Uterus (tissue), 2 donors: ENCODE data around the gene DBNL.

ENCODE experiments used
- CTCF ChIP-seq, 4 experiments: fragments of 200-600 bp in 2 of 4; fragments of 450-650 bp in 2 of 4; sonication (generic) in 2 of 4; IDR thresholded peaks; one replicate each; pipeline ENCODE4 v1.5.1; 2016 to 2019; ENCODE audit warnings: antibody characterized with exemption in 4 of 4, mild to moderate bottlenecking in 2 of 4, moderate library complexity in 1 of 4
- POLR2A ChIP-seq, 2 donors: fragments of 450-650 bp; IDR thresholded peaks; one replicate each; pipeline ENCODE4 v1.6.1; 2016; ENCODE audit warnings: antibody characterized with exemption in 2 of 2, mild to moderate bottlenecking in 1 of 2, moderate library complexity in 1 of 2

- no peak for TF ChIP-seq CTCF (IDR thresholded peaks at IDR 0.05)
- no peak for TF ChIP-seq POLR2A (IDR thresholded peaks at IDR 0.05)
Measured at GRCh38 chr7:44103566-44103922, 59.0 kb downstream of the DBNL start.
